Upper lobe of left lung (tissue), 4 donors: ENCODE data around the gene ZMIZ2.
"Not testable (repeated sequence)": the region's sequence is repeated elsewhere in the genome, so short reads cannot be mapped to it uniquely, and the experiment has no call there.

ENCODE experiments used
- EP300 ChIP-seq, 4 donors: sonication (generic); formaldehyde crosslinking; IDR thresholded peaks; one replicate each; pipeline ENCODE4 v1.5.1; 2017; ENCODE audit warnings: antibody characterized with exemption in 4 of 4, control low read depth in 2 of 4
- POLR2A ChIP-seq, 4 donors: fragments of 450-650 bp; IDR thresholded peaks; one replicate each; pipeline ENCODE4 v1.5.1; 2016 to 2017; ENCODE audit warnings: antibody characterized with exemption in 4 of 4, mild to moderate bottlenecking in 2 of 4
- POLR2AphosphoS5 ChIP-seq, 2 donors: sonication (generic); formaldehyde crosslinking; IDR thresholded peaks; one replicate each; pipeline ENCODE4 v1.5.1; 2017; ENCODE audit warnings: antibody characterized with exemption in 2 of 2
- TF ChIP-seq, protein P1 (sequence below), 6 experiments: fragments of 450-650 bp in 4 of 6; fragments of 200-600 bp in 2 of 6; sonication (generic) in 2 of 6; IDR thresholded peaks; one replicate each; pipeline ENCODE4 v1.5.1; 2016 to 2019; ENCODE audit warnings: antibody characterized with exemption in 6 of 6

DNA sequence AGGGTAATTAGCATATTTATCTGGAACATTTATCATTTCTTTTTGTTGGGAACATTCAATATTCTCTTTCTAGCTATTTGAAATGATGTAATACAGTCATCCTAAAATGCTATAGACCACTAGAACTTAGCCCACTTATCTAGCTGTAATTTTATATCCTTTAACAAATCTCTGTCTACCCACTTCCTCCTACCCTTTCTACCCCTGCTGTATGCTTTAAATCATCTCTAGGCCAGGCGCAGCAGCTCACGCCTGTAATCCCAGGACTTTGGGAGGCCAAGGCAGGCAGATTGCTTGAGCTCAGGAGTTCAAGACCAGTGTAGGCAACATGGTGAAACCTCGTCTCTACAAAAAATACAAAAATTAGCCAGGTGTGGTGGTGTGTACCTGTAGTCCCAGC is 25.8 kb downstream of the ZMIZ2 start:
- not testable (repeated sequence) for TF ChIP-seq EP300, POLR2AphosphoS5, POLR2A (IDR thresholded peaks at IDR 0.05)
- TF ChIP-seq, protein P1, sequence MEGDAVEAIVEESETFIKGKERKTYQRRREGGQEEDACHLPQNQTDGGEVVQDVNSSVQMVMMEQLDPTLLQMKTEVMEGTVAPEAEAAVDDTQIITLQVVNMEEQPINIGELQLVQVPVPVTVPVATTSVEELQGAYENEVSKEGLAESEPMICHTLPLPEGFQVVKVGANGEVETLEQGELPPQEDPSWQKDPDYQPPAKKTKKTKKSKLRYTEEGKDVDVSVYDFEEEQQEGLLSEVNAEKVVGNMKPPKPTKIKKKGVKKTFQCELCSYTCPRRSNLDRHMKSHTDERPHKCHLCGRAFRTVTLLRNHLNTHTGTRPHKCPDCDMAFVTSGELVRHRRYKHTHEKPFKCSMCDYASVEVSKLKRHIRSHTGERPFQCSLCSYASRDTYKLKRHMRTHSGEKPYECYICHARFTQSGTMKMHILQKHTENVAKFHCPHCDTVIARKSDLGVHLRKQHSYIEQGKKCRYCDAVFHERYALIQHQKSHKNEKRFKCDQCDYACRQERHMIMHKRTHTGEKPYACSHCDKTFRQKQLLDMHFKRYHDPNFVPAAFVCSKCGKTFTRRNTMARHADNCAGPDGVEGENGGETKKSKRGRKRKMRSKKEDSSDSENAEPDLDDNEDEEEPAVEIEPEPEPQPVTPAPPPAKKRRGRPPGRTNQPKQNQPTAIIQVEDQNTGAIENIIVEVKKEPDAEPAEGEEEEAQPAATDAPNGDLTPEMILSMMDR (IDR thresholded peaks at IDR 0.05) = not testable (repeated sequence)
